HepG2 (cell line): Measurements from ENCODE around the gene DMGDH. TPM values are rescaled to one million over a fixed set of nuclear protein-coding genes. Genes with fewer than 3 reads are reported as not detected.

Experiments used
- ATAC-seq: fragments of 200-7000 bp; cut with Tn5 transposase; 3 replicates; pipeline ENCODE4 v1.9.1; 2020; ENCODE audit warnings: mild to moderate bottlenecking, moderate library complexity
- BruUV-seq: library from RNA; stranded (reverse); fragments of 400-500 nt; replicated peaks from 2 replicates; lab custom pipeline; 2021; lab: Mats Ljungman, UMichigan
- CTCF ChIA-PET: fragments of 300-600 bp; formaldehyde crosslinking; extraction: SDS; loops from one replicate; lab custom pipeline; 2021; ENCODE audit warnings: low total read pairs, inconsistent platforms, low intra/inter-chr PET ratio; lab: Yijun Ruan, JAX
- POLR2A ChIA-PET: fragments of 350-600 bp; sonication (Branson Sonifier 250); formaldehyde crosslinking; loops from one replicate; lab custom pipeline; 2020; ENCODE audit warnings: antibody characterized with exemption, inconsistent platforms; lab: Yijun Ruan, JAX
- DNase-seq: peaks from one replicate; pipeline ENCODE4 v3.0.0-alpha.2; 2015; ENCODE audit warnings: low spot score
- FAIRE-seq: peaks from 3 replicates; lab custom pipeline; 2011; peaks lifted over from hg19 to GRCh38; lab: Jason Lieb, UNC
- H2AFZ ChIP-seq: one replicate; pipeline ENCODE4 v1.6.1; 2011; ENCODE audit warnings: low read length, inconsistent platforms
- H3K27ac ChIP-seq: fragments of 300-600 bp; 3 replicates; pipeline ENCODE4 v1.8.0; 2011; ENCODE audit warnings: mixed run types, mild to moderate bottlenecking, mixed read lengths, low read length, inconsistent platforms; ENCODE audit not compliant: insufficient read depth; ENCODE audit errors: extremely low read length
- H3K27me3 ChIP-seq, 2 experiments: fragments of 200-600 bp in 1 of 2; 2 replicates in 1 of 2; 3 replicates in 1 of 2; pipeline versions ENCODE4 v1.6.0 to v1.8.0; 2011; ENCODE audit warnings: low read length in 2 of 2, mild to moderate bottlenecking in 2 of 2, moderate library complexity in 2 of 2, inconsistent platforms in 1 of 2; ENCODE audit not compliant: insufficient read depth in 2 of 2, control insufficient read depth in 1 of 2
- H3K36me3 ChIP-seq, 2 experiments: fragments of 200-600 bp in 1 of 2; replicated peaks in 1 of 2; 2 replicates in 1 of 2; 3 replicates in 1 of 2; pipeline versions ENCODE4 v1.5.1 to v1.8.0; 2011; ENCODE audit warnings: low read length in 2 of 2, inconsistent platforms in 1 of 2; ENCODE audit not compliant: insufficient read depth in 2 of 2, control insufficient read depth in 1 of 2
- H3K4me1 ChIP-seq: 2 replicates; pipeline ENCODE4 v1.5.1; 2012; ENCODE audit warnings: low read length, inconsistent platforms; ENCODE audit not compliant: insufficient read depth
- H3K4me2 ChIP-seq: 2 replicates; pipeline ENCODE4 v1.6.0; 2011; ENCODE audit warnings: low read depth, low read length, inconsistent platforms
- H3K4me3 ChIP-seq, 3 experiments: fragments of 200-600 bp in 1 of 3; sonication (generic), shearing (Covaris generic) in 1 of 3; replicated peaks in 1 of 3; 2 replicates each; pipeline ENCODE4 v1.5.1; 2011 to 2016; ENCODE audit warnings: low read length in 3 of 3, inconsistent platforms in 2 of 3, low read depth in 2 of 3, mild to moderate bottlenecking in 2 of 3, control low read depth in 1 of 3, mixed read lengths in 1 of 3; ENCODE audit not compliant: insufficient read depth in 1 of 3
- H3K79me2 ChIP-seq: one replicate; pipeline ENCODE4 v1.6.1; 2011; ENCODE audit warnings: low read length, inconsistent platforms; ENCODE audit not compliant: insufficient read depth
- H3K9ac ChIP-seq: 2 replicates; pipeline ENCODE4 v1.6.0; 2011; ENCODE audit warnings: mild to moderate bottlenecking, low read depth, low read length, inconsistent platforms; ENCODE audit not compliant: insufficient read depth
- H3K9me3 ChIP-seq: 2 replicates; pipeline ENCODE4 v1.5.1; 2012; ENCODE audit warnings: mild to moderate bottlenecking, low read length
- H4K20me1 ChIP-seq: 2 replicates; pipeline ENCODE4 v1.6.0; 2011; ENCODE audit warnings: inconsistent platforms, mild to moderate bottlenecking, low read length, moderate library complexity; ENCODE audit not compliant: insufficient read depth
- ARID3A ChIP-seq: IDR thresholded peaks from 2 replicates; pipeline ENCODE4 v1.6.1; 2012; ENCODE audit warnings: low read depth, low read length, improper control_type of control experiment
- ATF3 ChIP-seq: sonication (generic); formaldehyde crosslinking; IDR thresholded peaks from 2 replicates; pipeline ENCODE4 v1.4.0; 2020; ENCODE audit warnings: missing genetic modification reagents
- BCL6 ChIP-seq: IDR thresholded peaks from 2 replicates; pipeline ENCODE4 v1.6.1; 2016; ENCODE audit warnings: missing genetic modification reagents, missing compliant biosample characterization
- CREB1 ChIP-seq, 2 experiments: fragments of 450-650 bp in 1 of 2; IDR thresholded peaks; 2 replicates each; pipeline ENCODE4 v1.6.1; 2016 to 2017; ENCODE audit warnings: control low read depth in 1 of 2, mild to moderate bottlenecking in 1 of 2, missing compliant biosample characterization in 1 of 2, missing genetic modification characterization in 1 of 2
- DNMT3B ChIP-seq: conservative IDR thresholded peaks from 2 replicates; pipeline ENCODE4 v1.6.1; 2016; ENCODE audit warnings: missing biosample characterization, control low read depth
- FOXA3 ChIP-seq: IDR thresholded peaks from 2 replicates; pipeline ENCODE4 v1.6.1; 2016; ENCODE audit warnings: missing genetic modification reagents, missing compliant biosample characterization
- FOXK1 ChIP-seq: sonication (generic); formaldehyde crosslinking; IDR thresholded peaks from 2 replicates; pipeline ENCODE4 v1.4.0; 2020; ENCODE audit warnings: low read depth, missing genetic modification reagents, borderline replicate concordance
- FOXO1 ChIP-seq: sonication (generic); formaldehyde crosslinking; IDR thresholded peaks from 2 replicates; pipeline ENCODE4 v1.4.0; 2020; ENCODE audit warnings: missing genetic modification reagents
- GATAD2A ChIP-seq: IDR thresholded peaks from 2 replicates; pipeline ENCODE4 v1.6.1; 2016
- HNF4G ChIP-seq, 2 experiments: sonication (generic) in 1 of 2; formaldehyde crosslinking in 1 of 2; IDR thresholded peaks; 2 replicates each; pipeline versions ENCODE4 v1.4.0 to v1.6.1; 2011 to 2020; ENCODE audit warnings: borderline replicate concordance in 2 of 2, low read depth in 2 of 2, mild to moderate bottlenecking in 2 of 2, low read length in 1 of 2, missing genetic modification reagents in 1 of 2, moderate library complexity in 1 of 2
- NFKB2 ChIP-seq: sonication (generic); formaldehyde crosslinking; IDR thresholded peaks from 2 replicates; pipeline ENCODE4 v1.4.0; 2020; ENCODE audit warnings: missing genetic modification reagents, borderline replicate concordance
- NR1H2 ChIP-seq: sonication (generic); formaldehyde crosslinking; IDR thresholded peaks from 2 replicates; pipeline ENCODE4 v1.8.1; 2022; ENCODE audit warnings: low read depth, missing genetic modification reagents, borderline replicate concordance
- RARA ChIP-seq: IDR thresholded peaks from 2 replicates; pipeline ENCODE4 v1.6.1; 2016; ENCODE audit warnings: missing genetic modification reagents, missing compliant biosample characterization
- SIN3A ChIP-seq: IDR thresholded peaks from 2 replicates; pipeline ENCODE4 v1.6.1; 2011; ENCODE audit warnings: low read depth, mild to moderate bottlenecking, control low read depth, low read length, borderline replicate concordance
- TARDBP ChIP-seq: sonication (generic); formaldehyde crosslinking; IDR thresholded peaks from 2 replicates; pipeline ENCODE4 v1.8.0; 2022; ENCODE audit warnings: mild to moderate bottlenecking, missing genetic modification reagents
- TIGD3 ChIP-seq: sonication (generic); formaldehyde crosslinking; IDR thresholded peaks from 2 replicates; pipeline ENCODE4 v1.5.1; 2020; ENCODE audit warnings: mild to moderate bottlenecking, missing genetic modification reagents, borderline replicate concordance
- ZNF24 ChIP-seq: fragments of 450-650 bp; IDR thresholded peaks from 2 replicates; pipeline ENCODE4 v1.6.1; 2017; ENCODE audit warnings: antibody characterized with exemption, mild to moderate bottlenecking
- ZNF615 ChIP-seq: sonication (generic); formaldehyde crosslinking; IDR thresholded peaks from 2 replicates; pipeline ENCODE4 v1.5.0; 2020; ENCODE audit warnings: mild to moderate bottlenecking, missing genetic modification reagents, borderline replicate concordance
- ZNF629 ChIP-seq: sonication (generic); formaldehyde crosslinking; conservative IDR thresholded peaks from 2 replicates; pipeline ENCODE4 v1.5.0; 2020; ENCODE audit warnings: missing genetic modification reagents
- ZNF710 ChIP-seq: sonication (generic); formaldehyde crosslinking; IDR thresholded peaks from 2 replicates; pipeline ENCODE4 v1.5.0; 2020; ENCODE audit warnings: mild to moderate bottlenecking, missing genetic modification reagents, borderline replicate concordance
- WGBS: methylation state at CpG from one replicate; pipeline ENCODE4 v1.1.6; 2017; ENCODE audit warnings: low lambda C conversion rate; 5-methylcytosine and 5-hydroxymethylcytosine counted together
- in situ Hi-C: cut with HindIII; loops from 2 replicates; pipeline ENCODE4 v1.10.0; 2017; ENCODE audit warnings: low pct_unique_long_range_greater_than_20kb; ENCODE audit not compliant: extremely low pct_ligation_motif_present
- intact Hi-C: fragments of 100-400 bp; cut with micrococcal nuclease; formaldehyde crosslinking; loops from one replicate; pipeline ENCODE4 v1.10.0; 2022; ENCODE audit not compliant: unreplicated experiment
- polyA plus RNA-seq, 8 experiments: library from polyadenylated mRNA; depleted of rRNA in 3 of 8; stranded (reverse) in 7 of 8; unstranded in 1 of 8; fragments of >200 nt; fragmentation: Illumina TruSeq in 4 of 8; extraction: Trizol in 4 of 8; gene quantifications; 2 replicates each; pipeline versions ENCODE4 v1.2.1 to v1.2.3, GENCODE V29; 2011 to 2016; ENCODE audit warnings: low read depth in 4 of 8, missing spikeins in 1 of 8, mixed read lengths in 1 of 8; ENCODE audit not compliant: insufficient read depth in 1 of 8
- total RNA-seq, 5 experiments: library from RNA; depleted of rRNA; stranded (reverse); fragments of >200 nt; fragmentation: Illumina TruSeq; extraction: Trizol; gene quantifications; 2 replicates each; pipeline ENCODE4 v1.2.3, GENCODE V29; 2016; ENCODE audit warnings: low read depth in 1 of 5

DMGDH gene
- total and polyA plus RNA-seq, 2 of the 13 experiments (the other 11 are each of a cell fraction or from before 2014, with no cell fraction given): 3.6 to 7.9 TPM

- intact Hi-C loops: no loop called here
- Histone ChIP-seq H3K4me3 (no peak overlapping the region), H3K9me3 (no peaks in the 10 kb centered on the region), H3K9ac (no peak overlapping the region), H3K27me3 (no peaks in the 10 kb centered on the region), H4K20me1 (no peaks in the 10 kb centered on the region), H3K36me3 (no peaks in the 10 kb centered on the region), H3K79me2 (no peaks in the 10 kb centered on the region), H3K27ac (no peak overlapping the region), H3K4me1 (peaks cover 32% of the 10 kb centered on the region), H3K4me2 (peak overlapping the region; percentile 26; the same call in 1 of the 2 replicates), H2AFZ (no peak overlapping the region)
- ATAC-seq (peak; percentile 71), FAIRE-seq (no peak), DNase-seq (peak; percentile 67)
- 6% methylated on average over 1 of the region's 1 CpG for WGBS
- POLR2A ChIA-PET: interaction anchor here (2.7 kb wide), 1 partner anchor 17 kb away, joined by 13 read pairs; the partner anchor contains the start of gene ARSB
- BruUV-seq: no TSS peak
- in situ Hi-C loops: loop anchor here (25.0 kb wide), 1 partner anchor 460 kb away; no protein-coding TSS in a partner anchor
- CTCF ChIA-PET: no interaction called here
- TF ChIP-seq NR1H2 (CRISPR knock-in tag): no peak
- TF ChIP-seq HNF4G (IDR thresholded peaks at IDR 0.05; ENCODE audit: borderline replicate concordance, low read depth, low read length): peak; percentile 20; the same call in 1 of the 2 replicates
- no peak for TF ChIP-seq HNF4G (CRISPR knock-in tag; IDR thresholded peaks at IDR 0.05; ENCODE audit: borderline replicate concordance, low read depth)
- TF ChIP-seq CREB1 (IDR thresholded peaks at IDR 0.05): no peak
- peak; percentile 70 for TF ChIP-seq CREB1 (CRISPR knock-in tag; IDR thresholded peaks at IDR 0.05)
- no peak for TF ChIP-seq ATF3 (CRISPR knock-in tag)
- TF ChIP-seq GATAD2A: peak; percentile 55; the same call in 1 of the 2 replicates
- peak; percentile 91 for TF ChIP-seq RARA (CRISPR knock-in tag)
- peak; percentile 21; the same call in 1 of the 2 replicates for TF ChIP-seq FOXO1 (CRISPR knock-in tag)
- TF ChIP-seq TIGD3 (CRISPR knock-in tag): no peak
- TF ChIP-seq ZNF629: no peak
- peak; percentile 44; the same call in 1 of the 2 replicates for TF ChIP-seq FOXK1 (CRISPR knock-in tag)
- TF ChIP-seq BCL6: peak; percentile 69
- TF ChIP-seq SIN3A: no peak
- TF ChIP-seq ZNF615 (CRISPR knock-in tag): no peak
- TF ChIP-seq NFKB2 (CRISPR knock-in tag): no peak
- TF ChIP-seq TARDBP (CRISPR knock-in tag): 0 out of 2 replicates have a peak, but pooled peaks have one; percentile 18
- TF ChIP-seq ARID3A: 0 out of 2 replicates have a peak, but pooled peaks have one; percentile 18
- no peak for TF ChIP-seq DNMT3B (CRISPR knock-in tag)
- TF ChIP-seq FOXA3: peak; percentile 48
- no peak for TF ChIP-seq ZNF24
- TF ChIP-seq ZNF710 (CRISPR knock-in tag): peak; percentile 95
Observed at GRCh38 chr5:79002374-79002773, 67.1 kb downstream of the DMGDH start.
